SK-MEL-5 (cell line): ENCODE measurements around the gene NFX1. TPM values are rescaled to one million over a fixed set of nuclear protein-coding genes. Genes with fewer than 3 reads are reported as not detected.

Experiments used
- DNase-seq: peaks from one replicate; pipeline ENCODE4 v3.0.0-alpha.2; 2016; ENCODE audit warnings: low read depth, low spot score
- in situ Hi-C: cut with HindIII; loops from 2 replicates; pipeline ENCODE4 v1.10.0; 2016; ENCODE audit warnings: low sequenced_read_pairs, high pct_unique_total_duplicates, low pct_unique_long_range_greater_than_20kb
- small RNA-seq, 2 experiments: library from RNA; depleted of rRNA; stranded (forward); fragments of <200 nt; gene quantifications; one replicate each; pipeline ENCODE3, GENCODE V24; 2014
- total RNA-seq: library from RNA; depleted of rRNA; stranded (reverse); fragments of >200 nt; shearing (Covaris generic); gene quantifications from 2 replicates; pipeline ENCODE4 v1.2.3, GENCODE V29; 2014; rRNA removed

The NFX1 gene
- total RNA-seq, 1 experiment from 2014 or later, result 16.4 TPM

DNA sequence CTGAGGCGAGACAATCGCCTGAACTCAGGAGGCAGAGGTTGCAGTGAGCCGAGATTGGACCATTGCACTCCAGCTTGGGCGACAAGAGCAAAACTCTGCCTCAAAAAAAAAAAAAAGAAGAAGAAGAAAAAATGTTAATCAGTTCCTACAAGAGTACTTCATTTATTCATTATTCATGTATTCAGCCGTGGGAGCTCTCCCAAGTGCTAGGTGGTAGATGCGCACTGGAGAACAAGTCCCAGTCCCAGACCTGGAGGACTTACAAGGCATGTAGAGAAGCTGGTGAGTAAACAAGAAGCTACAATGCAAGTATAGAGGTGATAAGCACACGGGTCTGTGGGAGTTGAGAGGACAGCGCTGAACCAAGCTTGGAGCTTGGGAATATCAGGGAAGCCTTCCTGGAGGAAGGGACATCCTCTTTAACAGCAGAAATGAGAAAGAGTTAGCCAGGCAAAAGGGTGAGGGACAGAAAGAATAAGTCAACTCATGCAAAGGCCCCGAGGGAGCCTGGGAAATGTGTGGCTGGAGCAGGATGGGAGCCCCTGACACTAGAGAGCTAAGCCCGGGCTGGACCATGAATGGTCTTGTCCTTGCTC, 129.5 kb downstream of the NFX1 start:
- in situ Hi-C loops, result no loop called here
- no peak for DNase-seq

Small RNAs within 50 kb of the gene (small RNA-seq; reads per million reads assigned to genes)
- gene RF00019, result 0 reads per million in 2 experiments

Other genes with a start within 250 kb of the NFX1 start
- gene SMU1, start 213.8 kb upstream of the NFX1 start, total RNA-seq, result 24.3 and 27.7 TPM in 2 replicates
- 11.7 and 12.7 TPM in 2 replicates for gene B4GALT1, start 123.2 kb upstream of the NFX1 start, total RNA-seq
- gene SPINK4, start 50.3 kb upstream of the NFX1 start, total RNA-seq, result not detected in 2 replicates
- 50.8 and 60.9 TPM in 2 replicates for gene BAG1, start 25.8 kb upstream of the NFX1 start, total RNA-seq
- gene CHMP5, start 25.5 kb upstream of the NFX1 start, total RNA-seq, result 96.5 and 106 TPM in 2 replicates
- gene AQP7, start 112.1 kb downstream of the NFX1 start, total RNA-seq, result not detected in 2 replicates
- 0.08 TPM in 1 of 2 replicates, not detected in the other for gene AQP3, start 157.1 kb downstream of the NFX1 start, total RNA-seq
- gene NOL6, start 183.4 kb downstream of the NFX1 start, total RNA-seq, result 29.7 and 34.5 TPM in 2 replicates
- 0.45 and 4.8 TPM in 2 replicates for gene ANKRD18B, start 233.7 kb downstream of the NFX1 start, total RNA-seq